H9 (cell line): ENCODE data around the gene AP3D1. TPM values are rescaled to one million over a fixed set of nuclear protein-coding genes. Genes with fewer than 3 reads are reported as not detected.

Experiments used
- DNase-seq: peaks from one replicate; pipeline ENCODE4 v3.0.0-alpha.2; 2017
- H2AFZ ChIP-seq: one replicate; pipeline ENCODE4 v1.6.1; 2013; ENCODE audit warnings: mild to moderate bottlenecking, low read length, control low read depth, moderate library complexity
- H2AK5ac ChIP-seq: 2 replicates; pipeline ENCODE4 v1.6.1; 2013; ENCODE audit warnings: low read length, control low read depth, mixed read lengths; ENCODE audit not compliant: insufficient read length
- H2BK120ac ChIP-seq: one replicate; pipeline ENCODE4 v1.6.1; 2013; ENCODE audit warnings: low read depth, mild to moderate bottlenecking, low read length, control low read depth, inconsistent platforms; ENCODE audit not compliant: poor library complexity, severe bottlenecking
- H2BK12ac ChIP-seq: 2 replicates; pipeline ENCODE4 v1.6.1; 2013; ENCODE audit warnings: low read length, control low read depth, mixed read lengths, low read depth; ENCODE audit not compliant: insufficient read length
- H2BK15ac ChIP-seq: 2 replicates; pipeline ENCODE4 v1.6.1; 2013; ENCODE audit warnings: low read depth, low read length, control low read depth
- H2BK20ac ChIP-seq: one replicate; pipeline ENCODE4 v1.6.1; 2013; ENCODE audit warnings: low read depth, mild to moderate bottlenecking, low read length, control low read depth, inconsistent platforms; ENCODE audit not compliant: poor library complexity, severe bottlenecking
- H2BK5ac ChIP-seq: 2 replicates; pipeline ENCODE4 v1.6.1; 2013; ENCODE audit warnings: low read length, control low read depth, mixed read lengths; ENCODE audit not compliant: insufficient read length
- H3K14ac ChIP-seq: 2 replicates; pipeline ENCODE4 v1.6.1; 2013; ENCODE audit warnings: low read length, control low read depth; ENCODE audit not compliant: insufficient read depth
- H3K18ac ChIP-seq: 2 replicates; pipeline ENCODE4 v1.6.1; 2013; ENCODE audit warnings: low read depth, mild to moderate bottlenecking, mixed read lengths, low read length, control low read depth; ENCODE audit not compliant: insufficient read length
- H3K23ac ChIP-seq: 2 replicates; pipeline ENCODE4 v1.6.1; 2013; ENCODE audit warnings: low read length, control low read depth, mixed read lengths, low read depth; ENCODE audit not compliant: insufficient read length
- H3K23me2 ChIP-seq: 2 replicates; pipeline ENCODE4 v1.6.1; 2013; ENCODE audit warnings: low read depth, mild to moderate bottlenecking, mixed read lengths, low read length, control low read depth; ENCODE audit not compliant: insufficient read length, poor library complexity, severe bottlenecking
- H3K27ac ChIP-seq: 2 replicates; pipeline ENCODE4 v1.5.1; 2013; ENCODE audit warnings: low read length, control low read depth, mixed read lengths, low read depth; ENCODE audit not compliant: insufficient read length
- H3K27me3 ChIP-seq: 2 replicates; pipeline ENCODE4 v1.6.1; 2013; ENCODE audit warnings: low read length, control low read depth, inconsistent platforms; ENCODE audit not compliant: insufficient read depth
- H3K4ac ChIP-seq: 2 replicates; pipeline ENCODE4 v1.6.1; 2013; ENCODE audit warnings: low read depth, mild to moderate bottlenecking, control low read depth, inconsistent platforms, low read length, moderate library complexity
- H3K4me1 ChIP-seq: 2 replicates; pipeline ENCODE4 v1.6.1; 2013; ENCODE audit warnings: low read length, control low read depth, inconsistent platforms; ENCODE audit not compliant: insufficient read depth
- H3K4me2 ChIP-seq: 2 replicates; pipeline ENCODE4 v1.6.1; 2013; ENCODE audit warnings: low read length, control low read depth, mixed read lengths; ENCODE audit not compliant: insufficient read length, insufficient read depth
- H3K56ac ChIP-seq: 2 replicates; pipeline ENCODE4 v1.6.1; 2013; ENCODE audit warnings: low read depth, mild to moderate bottlenecking, mixed read lengths, low read length, control low read depth; ENCODE audit not compliant: insufficient read length
- H3K79me1 ChIP-seq: 2 replicates; pipeline ENCODE4 v1.6.1; 2013; ENCODE audit warnings: low read depth, mild to moderate bottlenecking, moderate library complexity, low read length, control low read depth, inconsistent platforms; ENCODE audit not compliant: insufficient read depth, poor library complexity, severe bottlenecking
- H3K79me2 ChIP-seq: 2 replicates; pipeline ENCODE4 v1.6.1; 2013; ENCODE audit warnings: low read length, control low read depth, inconsistent platforms; ENCODE audit not compliant: insufficient read depth
- H3K9ac ChIP-seq: 2 replicates; pipeline ENCODE4 v1.6.1; 2013; ENCODE audit warnings: low read length, control low read depth, mixed read lengths; ENCODE audit not compliant: insufficient read length; ENCODE audit errors: extremely low read depth
- H3K9me3 ChIP-seq: one replicate; pipeline ENCODE4 v1.6.1; 2013; ENCODE audit warnings: low read depth, low read length, inconsistent platforms; ENCODE audit not compliant: control insufficient read depth
- H3T11ph ChIP-seq: one replicate; pipeline ENCODE4 v1.6.1; 2013; ENCODE audit warnings: mild to moderate bottlenecking, low read length, control low read depth, inconsistent platforms
- H4K20me1 ChIP-seq: one replicate; pipeline ENCODE4 v1.6.1; 2013; ENCODE audit not compliant: control insufficient read depth, insufficient read length, insufficient read depth
- H4K5ac ChIP-seq: 2 replicates; pipeline ENCODE4 v1.6.1; 2013; ENCODE audit warnings: low read depth, mild to moderate bottlenecking, mixed read lengths, low read length, control low read depth; ENCODE audit not compliant: insufficient read length
- H4K8ac ChIP-seq: replicated peaks from 2 replicates; pipeline ENCODE4 v1.6.1; 2013; ENCODE audit warnings: low read length, control low read depth, mixed read lengths, low read depth; ENCODE audit not compliant: insufficient read length
- H4K91ac ChIP-seq: 2 replicates; pipeline ENCODE4 v1.6.1; 2013; ENCODE audit warnings: low read depth, mild to moderate bottlenecking, moderate library complexity, mixed read lengths, low read length, control low read depth; ENCODE audit not compliant: insufficient read length
- H3K27ac Mint-ChIP-seq, 3 experiments: 2 replicates in 2 of 3; 3 replicates in 1 of 3; pipeline ENCODE4 v1.8.0; 2020 to 2021; ENCODE audit warnings: mixed read lengths in 3 of 3, mild to moderate bottlenecking in 1 of 3, moderate library complexity in 1 of 3
- H3K27me3 Mint-ChIP-seq: 2 replicates; pipeline ENCODE4 v1.8.0; 2021; ENCODE audit warnings: low read depth, mild to moderate bottlenecking, moderate library complexity, mixed read lengths
- H3K36me3 Mint-ChIP-seq, 3 experiments: 2 replicates in 2 of 3; 3 replicates in 1 of 3; pipeline ENCODE4 v1.8.0; 2020 to 2021; ENCODE audit warnings: low read depth in 3 of 3, mixed read lengths in 3 of 3; ENCODE audit not compliant: insufficient read depth in 1 of 3
- H3K4me1 Mint-ChIP-seq, 2 experiments: 2 replicates each; pipeline ENCODE4 v1.8.0; 2020; ENCODE audit warnings: mixed read lengths in 2 of 2
- H3K4me3 Mint-ChIP-seq, 2 experiments: 2 replicates in 1 of 2; 3 replicates in 1 of 2; pipeline ENCODE4 v1.8.0; 2020 to 2021; ENCODE audit warnings: mild to moderate bottlenecking in 2 of 2, mixed read lengths in 2 of 2, moderate library complexity in 1 of 2
- H3K9me3 Mint-ChIP-seq, 2 experiments: 2 replicates in 1 of 2; 3 replicates in 1 of 2; pipeline ENCODE4 v1.8.0; 2020; ENCODE audit warnings: mild to moderate bottlenecking in 2 of 2, mixed read lengths in 2 of 2, moderate library complexity in 1 of 2
- CTCF ChIP-seq: fragments of 200-600 bp; sonication (generic); conservative IDR thresholded peaks from 3 replicates; pipeline ENCODE4 v1.8.0; 2021; ENCODE audit warnings: antibody characterized with exemption, mild to moderate bottlenecking
- WGBS: extraction: QIAGEN DNeasy Blood & Tissue Kit; methylation state at CpG from one replicate; pipeline ENCODE4 v1.1.7; 2013; ENCODE audit warnings: missing lambda C conversion rate, low lambda C conversion rate, mixed read lengths; ENCODE audit not compliant: insufficient read length; ENCODE audit errors: extremely low coverage; 5-methylcytosine and 5-hydroxymethylcytosine counted together
- total RNA-seq: library from RNA; stranded (reverse); gene quantifications from 2 replicates; pipeline ENCODE4 v1.2.1, GENCODE V29; 2021

The AP3D1 gene
- total RNA-seq, 1 experiment from 2014 or later: 142 TPM

- Histone ChIP-seq H3K14ac (no peak overlapping the region; the same call in 1 of the 2 replicates), H3K9ac (no peak overlapping the region), H3K4me2 (no peak overlapping the region), H2BK20ac (no peak overlapping the region), H2AFZ (no peak overlapping the region), H4K20me1 (no peaks in the 10 kb centered on the region), H3K79me2 (no peaks in the 10 kb centered on the region), H4K91ac (no peak overlapping the region), H3K27ac (no peak overlapping the region), H4K5ac (no peak overlapping the region), H3K56ac (no peak overlapping the region), H3K9me3 (no peaks in the 10 kb centered on the region), H2BK15ac (no peak overlapping the region), H2AK5ac (no peak overlapping the region), H2BK120ac (no peak overlapping the region), H3K18ac (no peak overlapping the region), H3K23me2 (no peaks in the 10 kb centered on the region), H3K27me3 (no peaks in the 10 kb centered on the region), H3K4ac (no peak overlapping the region), H3K23ac (no peak overlapping the region), H4K8ac (no peak overlapping the region), H3K4me1 (no peaks in the 10 kb centered on the region), H3K79me1 (no peaks in the 10 kb centered on the region), H2BK5ac (no peak overlapping the region), H2BK12ac (no peak overlapping the region), H3T11ph (no peak overlapping the region)
- no peaks in the 10 kb centered on the region for H3K4me1 Mint-ChIP-seq
- H3K27me3 Mint-ChIP-seq: no peaks in the 10 kb centered on the region
- TF ChIP-seq CTCF: no peak
- peaks cover 0 to 14% (median 5%) of the 10 kb centered on the region in 3 experiments; a peak in 3 of 7 replicates for H3K36me3 Mint-ChIP-seq
- WGBS: no CpG with 5 or more reads among the region's 23 CpGs
- no peak for DNase-seq
- H3K4me3 Mint-ChIP-seq: no peak overlapping the region
- H3K9me3 Mint-ChIP-seq: no peaks in the 10 kb centered on the region
- H3K27ac Mint-ChIP-seq: peak overlapping the region in 1 of 3 experiments; percentile 28; a peak in 1 of 7 replicates
Measured at GRCh38 chr19:2079865-2080301, 71.5 kb downstream of the AP3D1 start.
